ENCODE results near the gene GPATCH1. TPM values are rescaled to one million over a fixed set of nuclear protein-coding genes. Genes with fewer than 3 reads are reported as not detected.

GPATCH1 gene
- total and polyA plus RNA-seq, 2 of the 13 experiments (the other 11 are each of a cell fraction or from before 2014, with no cell fraction given) = 6.8 to 6.9 TPM

DNA sequence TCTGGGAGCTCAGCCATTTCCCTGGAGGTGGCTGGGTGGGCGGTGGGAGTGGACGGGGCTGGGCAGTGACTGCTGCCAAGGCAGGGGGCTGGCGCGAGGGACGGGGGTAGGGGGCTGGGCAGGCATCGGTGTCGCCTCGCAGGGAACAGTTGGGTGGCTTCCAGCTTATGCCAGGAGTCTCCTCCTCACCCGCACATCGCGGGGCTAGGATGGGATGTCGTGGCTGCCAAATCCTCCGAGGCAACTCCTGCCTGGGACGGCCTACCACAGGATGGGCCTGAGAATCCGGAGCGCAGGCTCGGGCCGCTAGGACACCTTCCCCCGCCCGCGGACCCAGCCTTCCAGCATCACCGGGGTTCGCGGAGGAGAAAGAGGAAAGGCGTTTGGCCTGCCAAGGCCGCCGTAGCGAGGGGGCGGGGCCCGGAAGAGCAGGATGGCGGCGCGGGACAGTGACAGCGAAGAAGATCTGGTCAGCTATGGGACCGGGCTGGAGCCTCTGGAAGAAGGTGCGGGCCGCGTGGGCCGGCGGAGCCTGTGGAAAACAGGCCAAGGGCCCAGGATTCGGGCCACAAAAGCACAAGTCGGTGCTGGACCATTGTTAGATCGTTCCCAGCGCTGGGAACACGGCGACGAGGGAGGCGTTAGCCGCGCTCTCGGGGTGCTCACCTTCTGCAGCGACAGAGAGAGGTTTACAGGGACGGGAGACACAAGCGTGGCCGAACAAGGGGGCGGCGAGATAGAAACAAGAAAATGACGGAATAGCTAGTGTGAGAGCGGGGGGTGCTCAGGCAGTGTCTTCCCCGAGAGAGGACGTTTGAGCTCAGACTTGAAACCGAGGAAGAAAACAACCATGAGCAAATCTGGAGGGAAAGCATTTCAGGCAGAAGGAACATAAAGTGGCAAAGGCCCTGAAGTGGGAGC lies at the start of gene GPATCH1 (continued):
- TF ChIP-seq, protein P1, sequence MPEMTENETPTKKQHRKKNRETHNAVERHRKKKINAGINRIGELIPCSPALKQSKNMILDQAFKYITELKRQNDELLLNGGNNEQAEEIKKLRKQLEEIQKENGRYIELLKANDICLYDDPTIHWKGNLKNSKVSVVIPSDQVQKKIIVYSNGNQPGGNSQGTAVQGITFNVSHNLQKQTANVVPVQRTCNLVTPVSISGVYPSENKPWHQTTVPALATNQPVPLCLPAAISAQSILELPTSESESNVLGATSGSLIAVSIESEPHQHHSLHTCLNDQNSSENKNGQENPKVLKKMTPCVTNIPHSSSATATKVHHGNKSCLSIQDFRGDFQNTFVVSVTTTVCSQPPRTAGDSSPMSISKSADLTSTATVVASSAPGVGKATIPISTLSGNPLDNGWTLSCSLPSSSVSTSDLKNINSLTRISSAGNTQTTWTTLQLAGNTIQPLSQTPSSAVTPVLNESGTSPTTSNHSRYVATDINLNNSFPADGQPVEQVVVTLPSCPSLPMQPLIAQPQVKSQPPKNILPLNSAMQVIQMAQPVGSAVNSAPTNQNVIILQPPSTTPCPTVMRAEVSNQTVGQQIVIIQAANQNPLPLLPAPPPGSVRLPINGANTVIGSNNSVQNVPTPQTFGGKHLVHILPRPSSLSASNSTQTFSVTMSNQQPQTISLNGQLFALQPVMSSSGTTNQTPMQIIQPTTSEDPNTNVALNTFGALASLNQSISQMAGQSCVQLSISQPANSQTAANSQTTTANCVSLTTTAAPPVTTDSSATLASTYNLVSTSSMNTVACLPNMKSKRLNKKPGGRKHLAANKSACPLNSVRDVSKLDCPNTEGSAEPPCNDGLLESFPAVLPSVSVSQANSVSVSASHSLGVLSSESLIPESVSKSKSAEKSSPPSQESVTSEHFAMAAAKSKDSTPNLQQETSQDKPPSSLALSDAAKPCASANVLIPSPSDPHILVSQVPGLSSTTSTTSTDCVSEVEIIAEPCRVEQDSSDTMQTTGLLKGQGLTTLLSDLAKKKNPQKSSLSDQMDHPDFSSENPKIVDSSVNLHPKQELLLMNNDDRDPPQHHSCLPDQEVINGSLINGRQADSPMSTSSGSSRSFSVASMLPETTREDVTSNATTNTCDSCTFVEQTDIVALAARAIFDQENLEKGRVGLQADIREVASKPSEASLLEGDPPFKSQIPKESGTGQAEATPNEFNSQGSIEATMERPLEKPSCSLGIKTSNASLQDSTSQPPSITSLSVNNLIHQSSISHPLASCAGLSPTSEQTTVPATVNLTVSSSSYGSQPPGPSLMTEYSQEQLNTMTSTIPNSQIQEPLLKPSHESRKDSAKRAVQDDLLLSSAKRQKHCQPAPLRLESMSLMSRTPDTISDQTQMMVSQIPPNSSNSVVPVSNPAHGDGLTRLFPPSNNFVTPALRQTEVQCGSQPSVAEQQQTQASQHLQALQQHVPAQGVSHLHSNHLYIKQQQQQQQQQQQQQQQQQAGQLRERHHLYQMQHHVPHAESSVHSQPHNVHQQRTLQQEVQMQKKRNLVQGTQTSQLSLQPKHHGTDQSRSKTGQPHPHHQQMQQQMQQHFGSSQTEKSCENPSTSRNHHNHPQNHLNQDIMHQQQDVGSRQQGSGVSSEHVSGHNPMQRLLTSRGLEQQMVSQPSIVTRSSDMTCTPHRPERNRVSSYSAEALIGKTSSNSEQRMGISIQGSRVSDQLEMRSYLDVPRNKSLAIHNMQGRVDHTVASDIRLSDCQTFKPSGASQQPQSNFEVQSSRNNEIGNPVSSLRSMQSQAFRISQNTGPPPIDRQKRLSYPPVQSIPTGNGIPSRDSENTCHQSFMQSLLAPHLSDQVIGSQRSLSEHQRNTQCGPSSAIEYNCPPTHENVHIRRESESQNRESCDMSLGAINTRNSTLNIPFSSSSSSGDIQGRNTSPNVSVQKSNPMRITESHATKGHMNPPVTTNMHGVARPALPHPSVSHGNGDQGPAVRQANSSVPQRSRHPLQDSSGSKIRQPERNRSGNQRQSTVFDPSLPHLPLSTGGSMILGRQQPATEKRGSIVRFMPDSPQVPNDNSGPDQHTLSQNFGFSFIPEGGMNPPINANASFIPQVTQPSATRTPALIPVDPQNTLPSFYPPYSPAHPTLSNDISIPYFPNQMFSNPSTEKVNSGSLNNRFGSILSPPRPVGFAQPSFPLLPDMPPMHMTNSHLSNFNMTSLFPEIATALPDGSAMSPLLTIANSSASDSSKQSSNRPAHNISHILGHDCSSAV (CRISPR knock-in tag; IDR thresholded peaks at IDR 0.05; ENCODE audit: borderline replicate concordance) = no peak
- TF ChIP-seq MATR3 (CRISPR knock-in tag; IDR thresholded peaks at IDR 0.05) (no peak), PHF21A (CRISPR knock-in tag; IDR thresholded peaks at IDR 0.05) (peak; percentile 73; the same call in 1 of the 2 replicates), ZNF607 (CRISPR knock-in tag; IDR thresholded peaks at IDR 0.05; ENCODE audit: borderline replicate concordance) (peak; percentile 56; the same call in 1 of the 2 replicates), NFIC (IDR thresholded peaks at IDR 0.05; ENCODE audit: low read length) (no peak), KAT8 (CRISPR knock-in tag; IDR thresholded peaks at IDR 0.05) (peak; percentile 94), NFE2L1 (CRISPR knock-in tag; IDR thresholded peaks at IDR 0.05; ENCODE audit: borderline replicate concordance) (0 out of 2 replicates have a peak, but pooled peaks have one; percentile 26), ZNF678 (CRISPR knock-in tag; IDR thresholded peaks at IDR 0.05) (no peak), MED8 (CRISPR knock-in tag; IDR thresholded peaks at IDR 0.05; ENCODE audit: insufficient replicate concordance) (peak; percentile 61), ZNF382 (CRISPR knock-in tag; IDR thresholded peaks at IDR 0.05; ENCODE audit: borderline replicate concordance) (no peak), AKAP8 (CRISPR knock-in tag; IDR thresholded peaks at IDR 0.05) (no peak; the same call in 1 of the 2 replicates), SSRP1 (CRISPR knock-in tag; IDR thresholded peaks at IDR 0.05) (no peak), ZNF720 (CRISPR knock-in tag; IDR thresholded peaks at IDR 0.05) (no peak)
- TF ChIP-seq, protein P2, sequence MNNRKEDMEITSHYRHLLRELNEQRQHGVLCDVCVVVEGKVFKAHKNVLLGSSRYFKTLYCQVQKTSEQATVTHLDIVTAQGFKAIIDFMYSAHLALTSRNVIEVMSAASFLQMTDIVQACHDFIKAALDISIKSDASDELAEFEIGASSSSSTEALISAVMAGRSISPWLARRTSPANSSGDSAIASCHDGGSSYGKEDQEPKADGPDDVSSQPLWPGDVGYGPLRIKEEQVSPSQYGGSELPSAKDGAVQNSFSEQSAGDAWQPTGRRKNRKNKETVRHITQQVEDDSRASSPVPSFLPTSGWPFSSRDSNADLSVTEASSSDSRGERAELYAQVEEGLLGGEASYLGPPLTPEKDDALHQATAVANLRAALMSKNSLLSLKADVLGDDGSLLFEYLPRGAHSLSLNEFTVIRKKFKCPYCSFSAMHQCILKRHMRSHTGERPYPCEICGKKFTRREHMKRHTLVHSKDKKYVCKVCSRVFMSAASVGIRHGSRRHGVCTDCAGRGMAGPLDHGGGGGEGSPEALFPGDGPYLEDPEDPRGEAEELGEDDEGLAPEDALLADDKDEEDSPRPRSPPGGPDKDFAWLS (CRISPR knock-in tag; IDR thresholded peaks at IDR 0.05; ENCODE audit: borderline replicate concordance) = 0 out of 2 replicates have a peak, but pooled peaks have one; percentile 42
- TF ChIP-seq, protein P3, sequence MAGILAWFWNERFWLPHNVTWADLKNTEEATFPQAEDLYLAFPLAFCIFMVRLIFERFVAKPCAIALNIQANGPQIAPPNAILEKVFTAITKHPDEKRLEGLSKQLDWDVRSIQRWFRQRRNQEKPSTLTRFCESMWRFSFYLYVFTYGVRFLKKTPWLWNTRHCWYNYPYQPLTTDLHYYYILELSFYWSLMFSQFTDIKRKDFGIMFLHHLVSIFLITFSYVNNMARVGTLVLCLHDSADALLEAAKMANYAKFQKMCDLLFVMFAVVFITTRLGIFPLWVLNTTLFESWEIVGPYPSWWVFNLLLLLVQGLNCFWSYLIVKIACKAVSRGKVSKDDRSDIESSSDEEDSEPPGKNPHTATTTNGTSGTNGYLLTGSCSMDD (CRISPR knock-in tag; IDR thresholded peaks at IDR 0.05) = no peak
- TF ChIP-seq, protein P4, sequence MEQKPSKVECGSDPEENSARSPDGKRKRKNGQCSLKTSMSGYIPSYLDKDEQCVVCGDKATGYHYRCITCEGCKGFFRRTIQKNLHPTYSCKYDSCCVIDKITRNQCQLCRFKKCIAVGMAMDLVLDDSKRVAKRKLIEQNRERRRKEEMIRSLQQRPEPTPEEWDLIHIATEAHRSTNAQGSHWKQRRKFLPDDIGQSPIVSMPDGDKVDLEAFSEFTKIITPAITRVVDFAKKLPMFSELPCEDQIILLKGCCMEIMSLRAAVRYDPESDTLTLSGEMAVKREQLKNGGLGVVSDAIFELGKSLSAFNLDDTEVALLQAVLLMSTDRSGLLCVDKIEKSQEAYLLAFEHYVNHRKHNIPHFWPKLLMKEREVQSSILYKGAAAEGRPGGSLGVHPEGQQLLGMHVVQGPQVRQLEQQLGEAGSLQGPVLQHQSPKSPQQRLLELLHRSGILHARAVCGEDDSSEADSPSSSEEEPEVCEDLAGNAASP (CRISPR knock-in tag; IDR thresholded peaks at IDR 0.05; ENCODE audit: borderline replicate concordance) = peak; percentile 67
